ENCODE measurements around the gene SNX19.

SNX19 gene

DNA sequence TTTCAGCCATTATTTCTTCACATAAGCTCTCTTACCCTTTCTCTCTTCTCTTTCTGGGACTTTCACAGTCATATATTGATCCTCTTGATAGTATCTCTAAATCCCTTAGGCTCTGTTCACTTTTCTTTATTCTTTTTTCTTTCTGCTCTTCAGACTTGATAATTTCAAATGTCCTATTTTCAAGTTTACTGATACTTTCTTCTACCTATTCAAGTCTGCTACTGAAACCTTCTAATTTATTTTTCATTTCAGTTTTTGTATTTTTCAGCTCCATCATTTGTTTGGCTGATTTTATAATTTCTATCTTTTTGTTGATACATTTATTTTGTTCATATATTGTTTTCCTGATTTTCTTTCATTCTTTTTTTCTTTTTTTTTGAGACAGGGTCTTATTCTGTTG, 79.1 kb downstream of the SNX19 start:
- no peak for DNase-seq

DNA sequence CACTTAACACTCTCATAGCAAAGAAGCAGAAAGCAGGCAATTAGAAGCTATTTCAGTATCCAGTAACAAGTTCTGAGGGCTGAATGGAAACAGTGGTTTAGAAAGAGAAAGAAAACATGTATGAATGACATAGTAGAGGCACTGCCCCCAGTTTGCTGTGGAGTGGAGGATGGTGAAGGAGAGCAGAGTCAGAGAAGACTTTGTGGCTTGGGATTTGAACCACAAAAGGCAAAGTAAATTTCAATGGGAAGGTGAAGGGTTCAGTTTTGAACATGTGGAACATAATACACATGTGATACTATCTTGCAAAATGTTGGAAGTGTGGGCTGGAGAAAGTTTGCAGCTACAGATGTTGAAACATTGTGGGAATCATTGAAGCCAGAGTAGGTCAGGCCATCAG, 81.4 kb downstream of the SNX19 start:
- DNase-seq = no peak

DNA sequence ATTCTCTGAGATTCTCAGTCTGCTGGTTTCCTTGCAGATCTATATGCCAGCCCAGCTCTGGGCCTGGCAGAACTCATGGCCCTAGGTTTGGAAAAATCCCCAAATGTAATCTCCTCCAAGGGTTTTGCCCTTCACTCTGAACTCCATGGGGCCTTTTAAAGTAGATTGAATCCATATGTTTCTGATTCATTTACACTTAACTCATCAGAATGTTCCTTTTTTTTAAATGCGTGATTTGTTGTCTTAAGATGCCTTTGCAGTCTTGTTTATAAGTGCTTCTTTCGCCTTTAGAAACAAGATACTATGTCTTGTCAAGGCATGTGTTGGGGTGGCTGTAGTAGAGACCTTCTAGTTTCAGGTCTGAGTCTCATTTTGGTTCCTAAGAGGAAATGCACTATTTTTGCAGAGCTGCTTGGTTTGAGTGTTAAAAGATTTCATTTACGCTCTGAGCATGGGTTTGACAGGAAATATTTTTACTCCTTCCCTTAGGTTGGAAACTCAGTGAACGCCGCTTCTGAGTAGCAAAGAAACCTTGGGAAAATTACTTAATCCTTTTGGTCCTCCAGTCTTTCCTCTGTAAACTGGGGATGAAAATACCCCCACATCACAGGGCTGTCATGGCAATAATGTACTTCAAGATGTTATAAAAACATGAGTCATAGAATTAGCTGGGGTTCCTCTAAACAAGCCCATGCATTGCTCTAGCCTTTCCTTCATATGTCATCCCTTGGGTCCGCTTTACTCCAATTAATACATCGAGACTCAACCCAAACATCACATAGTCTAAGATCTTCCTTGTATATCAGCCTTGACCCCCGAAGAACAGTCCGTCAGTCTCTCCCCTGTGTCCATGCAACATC, 83.5 kb downstream of the SNX19 start:
- DNase-seq = no peak

DNA sequence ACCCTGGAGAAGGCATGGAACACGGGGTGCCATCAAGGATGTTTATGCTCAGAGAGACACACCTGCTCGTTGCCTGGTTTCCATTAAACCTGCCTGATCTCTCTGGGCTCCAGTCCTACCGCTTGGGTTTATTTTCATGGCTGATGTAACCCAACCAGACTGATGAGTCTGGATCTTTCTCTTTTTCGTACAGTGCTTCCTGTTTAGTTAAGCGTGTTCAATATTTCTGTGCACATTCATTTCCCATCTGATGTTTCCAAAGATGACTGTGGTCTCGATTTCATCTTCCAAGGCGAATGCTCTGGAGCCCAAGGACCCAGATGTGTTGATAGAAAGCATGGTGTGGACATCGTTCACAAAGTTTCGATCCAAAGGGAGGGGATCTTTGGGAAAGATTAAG, 84.3 kb downstream of the SNX19 start:
- no peak for DNase-seq

DNA sequence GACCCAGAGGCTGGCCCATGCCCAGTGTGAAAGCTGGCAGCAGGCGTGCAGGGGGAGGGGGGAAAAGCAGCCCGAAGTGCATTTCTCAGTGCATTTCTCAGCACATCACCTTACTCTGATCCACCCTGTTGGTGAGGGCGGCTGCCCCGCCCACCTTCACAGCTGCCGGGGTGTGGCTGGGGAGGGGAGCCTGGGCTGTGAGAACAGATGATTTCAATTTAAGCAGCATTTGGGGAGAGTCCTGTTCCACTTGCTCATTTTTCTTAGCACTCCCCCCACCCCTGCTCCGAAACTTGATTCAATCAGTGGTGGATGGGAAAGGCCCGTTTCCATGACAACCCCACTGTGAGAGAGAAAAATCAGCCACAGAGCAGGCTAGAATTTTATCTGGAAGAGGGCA, 84.8 kb downstream of the SNX19 start:
- DNase-seq = no peak

DNA sequence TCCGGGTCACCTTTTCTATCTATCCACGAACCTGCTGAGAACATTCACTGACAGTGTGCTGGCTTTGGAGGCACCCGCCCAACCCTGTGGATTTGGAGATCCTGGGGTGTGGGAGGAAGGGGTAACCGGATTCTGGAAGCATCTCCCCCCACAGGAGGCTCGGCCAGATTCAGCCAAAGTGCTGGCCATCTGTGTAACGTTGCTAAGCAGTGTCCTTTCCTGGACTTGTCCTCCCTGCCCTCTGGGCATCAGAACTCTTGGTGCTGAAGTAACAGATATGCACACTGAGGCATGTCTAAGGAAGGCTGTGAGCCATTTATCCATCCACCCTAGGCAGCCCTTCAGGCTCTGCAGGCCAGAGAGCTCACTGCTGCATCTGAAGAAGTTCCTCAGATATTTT, 85.7 kb downstream of the SNX19 start:
- DNase-seq = no peak

DNA sequence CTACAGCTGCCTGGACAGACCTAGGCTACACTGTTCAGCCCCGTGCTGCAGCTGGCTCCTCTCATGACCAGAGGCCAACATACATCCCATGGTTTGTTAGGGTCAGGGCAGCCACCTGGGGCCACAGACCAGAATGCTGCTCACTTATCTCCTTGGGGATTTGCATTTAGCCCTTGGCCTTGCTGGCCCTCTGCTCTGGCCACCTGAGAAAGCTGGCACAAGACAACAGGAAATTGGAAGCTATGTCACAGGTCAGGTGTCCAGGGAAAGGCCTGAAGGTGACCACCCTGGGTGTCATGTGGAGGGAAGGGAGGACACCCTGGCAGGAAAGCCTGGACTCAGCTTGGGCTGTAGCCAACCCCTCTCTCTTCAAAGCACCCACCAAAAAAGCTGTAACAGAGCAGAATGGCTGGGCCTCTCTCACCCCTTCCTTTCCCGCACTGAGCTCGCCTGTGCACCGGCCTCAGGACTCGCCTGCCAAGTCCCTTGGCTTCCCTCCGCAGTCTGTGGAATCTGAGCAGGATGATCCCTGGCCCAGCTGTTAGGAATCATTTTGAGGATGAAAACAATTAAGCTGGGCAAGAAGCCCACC, 86.3 kb downstream of the SNX19 start:
- DNase-seq = no peak

DNA sequence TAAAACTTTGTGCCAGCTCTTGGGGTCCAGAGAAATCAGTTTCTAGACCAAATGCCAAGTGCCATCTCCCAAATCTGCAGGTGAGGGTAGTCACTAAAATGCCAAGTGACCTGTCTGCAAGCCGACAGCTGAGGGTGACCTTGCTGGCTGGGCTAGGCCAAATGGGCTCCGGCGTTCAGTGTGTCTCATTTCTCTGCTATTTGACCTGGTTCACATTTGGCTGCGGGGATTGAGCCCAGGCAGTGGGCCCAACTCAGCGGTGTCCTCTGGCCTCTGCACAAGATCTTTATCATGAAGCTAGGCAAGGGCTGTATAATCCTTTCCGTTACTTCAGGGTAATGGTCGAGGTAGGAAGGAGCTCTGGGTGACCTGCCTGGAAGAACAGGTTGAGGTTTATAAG, 87.5 kb downstream of the SNX19 start:
- no peak for DNase-seq

DNA sequence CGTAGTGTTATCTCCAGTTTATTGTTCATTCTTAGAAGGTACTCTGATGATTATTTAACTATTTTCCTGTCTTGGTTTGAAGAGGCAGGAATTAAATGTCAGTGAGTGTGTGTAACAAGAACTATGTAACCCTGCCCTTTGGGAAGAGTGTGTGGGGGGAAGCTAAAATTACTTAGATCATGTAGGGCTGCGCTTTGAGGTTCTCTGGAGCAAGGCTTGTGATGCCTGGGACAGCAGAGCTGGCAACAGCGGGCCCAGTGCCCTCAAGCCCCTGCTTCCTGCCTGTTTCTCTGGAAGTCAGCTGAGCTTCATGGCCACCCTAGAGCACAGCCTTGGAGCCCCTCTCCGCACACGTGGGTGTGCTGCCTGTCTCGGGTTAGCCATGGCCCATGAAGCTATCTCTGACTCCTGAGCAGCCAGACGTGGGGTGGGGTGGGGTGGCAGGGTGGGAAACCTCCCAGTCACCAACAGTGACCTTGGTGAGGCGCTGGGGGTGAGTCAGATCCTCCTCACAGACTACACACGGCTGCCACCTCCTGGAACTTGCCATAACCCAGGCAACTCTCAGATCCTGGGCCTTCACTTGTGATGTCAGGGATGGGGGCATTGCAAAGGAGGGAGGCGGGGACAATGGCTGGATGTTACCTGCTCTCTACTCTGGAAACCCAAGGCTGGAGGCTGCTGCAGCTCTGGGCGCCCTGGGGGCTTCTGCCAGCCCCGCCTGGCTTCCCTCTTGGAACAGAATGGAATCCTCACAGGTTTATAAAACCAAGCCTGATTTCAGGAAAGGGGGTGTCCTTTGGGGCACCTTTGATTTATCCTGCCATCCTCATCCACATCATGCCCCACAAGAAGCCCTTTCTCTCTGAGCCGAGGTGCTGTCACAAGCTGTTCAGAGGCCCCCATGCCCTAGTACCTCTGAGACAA, 88.6 kb downstream of the SNX19 start:
- DNase-seq = no peak

DNA sequence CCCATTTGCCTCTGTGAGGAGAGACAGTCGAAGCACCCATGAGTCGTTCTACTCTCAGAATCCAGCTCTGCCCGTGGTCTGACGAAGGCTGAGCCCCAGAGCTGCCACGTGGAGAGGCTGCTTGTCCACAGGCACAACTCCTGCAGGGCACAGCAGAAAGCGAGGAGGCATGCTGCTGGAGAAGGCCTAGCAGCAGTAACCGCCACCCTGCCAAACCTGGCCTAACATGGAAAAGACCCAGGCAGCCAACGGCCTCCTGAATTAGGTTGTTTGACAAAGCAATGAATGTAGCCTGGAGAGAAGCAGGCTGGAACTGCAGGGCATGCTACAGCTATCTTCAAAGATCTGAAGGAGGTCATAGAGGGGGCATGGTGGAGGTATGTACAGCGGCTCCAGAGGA, 89.7 kb downstream of the SNX19 start:
- no peak for DNase-seq

DNA sequence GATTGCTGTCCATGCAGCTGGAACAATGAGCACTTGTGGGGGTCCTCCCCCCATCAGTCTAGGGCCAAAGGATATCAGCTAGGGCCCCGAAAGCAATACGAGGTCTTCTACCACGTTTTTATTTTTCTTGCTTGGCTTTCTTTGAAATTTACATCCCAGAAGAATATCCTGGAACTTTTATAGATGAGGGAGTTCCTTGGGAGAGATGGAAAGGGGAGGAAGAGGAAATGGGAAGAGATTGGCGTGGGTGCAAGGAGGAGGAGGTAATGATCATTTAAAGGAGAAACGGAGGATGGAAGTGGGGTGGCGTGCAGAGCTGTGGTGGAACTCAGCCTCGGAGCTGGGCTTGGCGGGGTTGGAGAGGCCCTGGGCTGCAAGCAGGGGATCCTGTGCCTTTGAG, 90.3 kb downstream of the SNX19 start:
- DNase-seq = no peak

DNA sequence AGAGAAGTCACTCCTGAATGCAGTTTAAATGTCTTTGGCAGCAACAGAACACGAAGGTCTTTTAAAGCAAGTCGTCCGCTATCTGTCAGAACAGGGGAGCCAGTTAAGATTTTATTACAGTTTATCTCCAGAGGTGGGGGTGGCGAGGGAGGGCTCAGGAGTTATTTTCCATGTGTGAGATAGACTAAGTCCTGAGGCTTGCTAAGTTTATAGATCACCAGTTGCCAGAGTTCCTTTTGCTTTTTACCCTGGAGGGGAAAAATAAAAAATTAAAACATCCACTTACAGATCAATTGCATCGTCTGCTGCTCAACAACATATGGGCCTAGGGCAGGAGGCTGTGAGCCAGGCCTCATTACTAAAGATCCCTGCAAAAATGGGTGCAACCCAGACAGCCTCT, 90.7 kb downstream of the SNX19 start:
- no peak for DNase-seq
